T47D (cell line): Measurements from ENCODE around the gene MAN2C1.
"Not testable (repeated sequence)": the region's sequence is repeated elsewhere in the genome, so short reads cannot be mapped to it uniquely, and the experiment has no call there.

Experiments
- DNase-seq, 2 experiments: peaks; one replicate each; pipeline versions ENCODE4 v3.0.0 to v3.0.0-alpha.2; 2011 to 2012; ENCODE audit warnings: low read depth in 1 of 2, low spot score in 1 of 2
- JUND ChIP-seq: IDR thresholded peaks from 2 replicates; pipeline ENCODE4 v1.6.1; 2012; ENCODE audit warnings: low read depth
- in situ Hi-C: cut with HindIII; loops from 2 replicates; pipeline ENCODE4 v1.10.0; 2016; ENCODE audit warnings: low sequenced_read_pairs, low pct_unique_long_range_greater_than_20kb

The MAN2C1 gene

DNA sequence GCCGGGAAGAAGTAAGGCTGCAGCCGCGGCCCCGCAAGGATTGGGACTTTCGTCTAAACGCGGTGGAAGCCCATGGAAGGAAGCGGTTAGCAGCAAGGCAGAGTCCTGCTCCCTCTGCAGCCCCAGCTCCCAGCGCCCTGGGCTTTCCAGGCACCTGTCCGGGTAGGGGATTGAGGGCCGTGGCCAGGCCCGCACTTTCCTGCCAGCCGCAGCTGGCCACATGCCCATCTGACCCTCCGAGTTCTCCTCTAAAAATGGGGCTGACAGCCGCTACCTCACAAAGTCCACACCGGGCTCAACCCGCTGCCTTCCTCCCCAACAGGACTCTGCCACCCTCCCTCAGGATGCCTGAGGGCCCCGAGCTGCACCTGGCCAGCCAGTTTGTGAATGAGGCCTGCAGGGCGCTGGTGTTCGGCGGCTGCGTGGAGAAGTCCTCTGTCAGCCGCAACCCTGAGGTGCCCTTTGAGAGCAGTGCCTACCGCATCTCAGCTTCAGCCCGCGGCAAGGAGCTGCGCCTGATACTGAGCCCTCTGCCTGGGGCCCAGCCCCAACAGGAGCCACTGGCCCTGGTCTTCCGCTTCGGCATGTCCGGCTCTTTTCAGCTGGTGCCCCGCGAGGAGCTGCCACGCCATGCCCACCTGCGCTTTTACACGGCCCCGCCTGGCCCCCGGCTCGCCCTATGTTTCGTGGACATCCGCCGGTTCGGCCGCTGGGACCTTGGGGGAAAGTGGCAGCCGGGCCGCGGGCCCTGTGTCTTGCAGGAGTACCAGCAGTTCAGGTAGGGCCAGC, 19.7 kb downstream of the MAN2C1 start:
- in situ Hi-C loops, result no loop called here
- TF ChIP-seq JUND, result no peak
- peak; percentile 64 to 67 for DNase-seq

DNA sequence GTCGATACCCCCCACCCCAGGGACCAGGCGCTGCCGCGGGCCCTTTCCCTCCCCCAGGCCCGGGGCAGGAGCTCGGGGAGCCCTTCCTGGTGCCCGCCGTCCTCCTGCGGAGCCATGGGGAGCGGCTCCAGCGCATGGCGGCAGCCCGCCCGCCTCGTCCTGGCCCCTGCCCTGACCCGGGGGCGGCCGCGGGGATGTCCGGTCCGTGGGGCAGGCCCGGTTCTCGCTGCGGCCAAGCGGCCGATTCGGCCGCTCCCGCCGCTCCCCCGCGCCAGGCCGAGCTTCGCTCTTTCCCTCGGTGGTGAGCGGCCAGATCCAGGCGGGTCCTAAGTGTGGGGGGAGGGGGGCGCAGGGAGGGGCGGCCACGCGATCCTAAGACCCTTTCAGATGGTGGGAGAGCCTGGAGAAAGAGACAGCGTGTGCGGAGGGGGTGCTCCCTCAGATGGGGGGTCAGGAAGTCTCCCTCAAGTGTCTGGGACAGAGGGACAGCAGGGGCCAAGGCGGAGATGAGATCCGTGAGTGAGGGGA, 20.3 kb downstream of the MAN2C1 start:
- in situ Hi-C loops, result no loop called here
- TF ChIP-seq JUND, result no peak
- peak in 1 of 2 experiments; percentile 23 for DNase-seq

DNA sequence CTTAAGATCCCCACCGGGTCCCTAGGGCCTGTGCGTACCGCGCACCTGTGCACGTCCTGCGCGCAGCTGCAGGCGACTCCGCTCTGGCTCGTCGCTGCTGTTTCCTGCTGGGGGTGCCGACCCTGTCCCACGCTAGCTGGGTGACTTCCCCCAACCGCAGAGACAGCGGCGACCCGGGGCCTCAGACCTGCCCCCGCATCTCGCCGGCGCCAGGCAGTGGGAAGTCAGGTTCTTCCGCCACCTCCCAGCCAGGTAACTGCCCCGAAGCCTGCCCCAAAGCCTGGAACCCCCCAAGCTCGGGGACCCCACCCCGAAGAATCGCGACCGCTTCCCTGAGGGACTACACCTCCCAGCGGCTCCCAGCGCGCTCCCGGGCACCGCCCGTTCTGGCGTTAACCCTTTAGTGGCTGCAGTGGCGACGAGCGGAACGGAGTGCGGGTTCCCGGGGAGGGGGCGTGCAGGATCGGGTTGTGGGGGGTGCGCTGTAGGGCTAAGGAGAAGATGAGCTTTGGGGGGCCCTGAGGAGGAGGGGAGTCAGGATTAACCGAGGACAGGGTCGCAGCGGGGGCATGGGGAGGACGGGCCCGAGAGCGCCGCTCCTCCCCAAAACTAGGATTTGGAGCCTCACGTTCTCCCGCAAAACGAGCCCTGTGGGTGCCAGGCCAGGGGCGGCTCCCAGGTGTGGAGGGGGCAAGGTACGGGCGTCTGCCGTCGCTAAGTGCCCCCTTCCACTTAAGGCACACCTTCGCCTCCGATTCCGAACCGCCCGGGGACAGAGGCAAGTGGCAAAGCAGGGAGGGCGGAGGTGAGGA, 21.0 kb downstream of the MAN2C1 start:
- no peak for TF ChIP-seq JUND
- peak; percentile 63 to 78 for DNase-seq
- in situ Hi-C loops, result no loop called here

DNA sequence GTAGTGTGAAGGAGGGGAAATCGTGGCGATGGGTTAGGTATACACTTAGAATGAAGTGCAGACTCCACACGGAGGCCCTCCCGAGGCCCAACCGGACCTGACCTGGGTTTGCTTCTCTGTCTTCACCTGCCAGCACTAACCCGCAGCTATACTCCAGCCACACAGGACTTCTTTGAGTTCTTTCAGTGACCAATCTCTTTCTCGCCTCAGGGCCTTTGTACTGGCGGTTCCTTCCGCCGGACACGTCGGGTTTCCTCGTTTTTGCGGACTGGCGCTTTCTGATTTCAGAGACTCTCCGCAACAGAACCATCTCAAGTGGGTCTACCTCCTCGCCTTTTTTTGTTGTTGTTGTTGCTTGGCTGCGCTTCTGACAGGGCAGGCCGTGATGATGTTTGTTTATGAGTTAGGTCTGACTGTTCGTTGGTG, 21.6 kb downstream of the MAN2C1 start, which contains the start of gene NEIL1:
Gene NEIL1, plus strand, starts transcription at position 244 of the 426 bp plus-strand sequence. CDS start 1,867 bp downstream, outside the sequence.
- in situ Hi-C loops, result no loop called here
- DNase-seq, result peak; percentile 28 to 73
- TF ChIP-seq JUND, result no peak

DNA sequence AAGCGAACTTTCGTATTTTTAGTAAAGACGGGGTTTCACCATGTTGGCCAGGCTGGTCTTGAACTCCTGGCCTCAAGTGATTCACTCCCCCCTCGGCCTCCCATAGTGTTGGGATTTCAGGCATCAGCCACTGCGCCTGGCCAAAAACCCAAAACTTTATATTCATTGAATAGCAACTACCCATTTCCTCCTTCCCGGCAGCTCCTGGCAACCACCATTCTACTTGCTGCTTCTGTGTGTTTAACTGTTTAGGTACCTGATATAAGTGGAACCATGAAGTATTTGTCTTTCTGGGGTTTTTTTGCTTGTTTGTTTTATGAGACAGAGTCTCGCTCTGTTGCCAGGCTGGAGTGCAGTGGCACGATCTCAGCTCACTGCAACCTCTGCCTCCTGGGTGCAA, 24.5 kb downstream of the MAN2C1 start:
- DNase-seq, in situ Hi-C loops: not testable (repeated sequence)

DNA sequence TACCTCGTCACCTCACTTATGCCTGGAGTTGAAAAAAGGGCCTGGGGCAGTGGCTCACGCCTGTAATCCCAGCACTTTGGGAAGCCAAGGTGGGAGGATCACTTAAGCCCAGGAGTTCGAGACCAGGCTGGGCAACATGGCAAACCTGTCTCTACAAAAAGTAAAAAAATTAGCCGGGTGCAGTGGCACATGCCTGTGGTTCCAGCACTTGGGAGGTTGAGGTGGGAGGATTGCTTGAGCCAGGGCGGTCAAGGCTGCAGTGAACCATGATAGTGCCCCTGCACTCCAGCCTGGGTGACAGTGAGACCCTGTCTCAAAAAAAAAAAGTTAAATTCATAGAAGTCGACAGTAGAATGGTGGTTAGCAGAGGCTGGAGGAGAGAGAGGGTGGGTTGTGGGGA, 26.2 kb downstream of the MAN2C1 start:
- in situ Hi-C loops, result no loop called here
- TF ChIP-seq JUND, result no peak
- DNase-seq, result no peak

DNA sequence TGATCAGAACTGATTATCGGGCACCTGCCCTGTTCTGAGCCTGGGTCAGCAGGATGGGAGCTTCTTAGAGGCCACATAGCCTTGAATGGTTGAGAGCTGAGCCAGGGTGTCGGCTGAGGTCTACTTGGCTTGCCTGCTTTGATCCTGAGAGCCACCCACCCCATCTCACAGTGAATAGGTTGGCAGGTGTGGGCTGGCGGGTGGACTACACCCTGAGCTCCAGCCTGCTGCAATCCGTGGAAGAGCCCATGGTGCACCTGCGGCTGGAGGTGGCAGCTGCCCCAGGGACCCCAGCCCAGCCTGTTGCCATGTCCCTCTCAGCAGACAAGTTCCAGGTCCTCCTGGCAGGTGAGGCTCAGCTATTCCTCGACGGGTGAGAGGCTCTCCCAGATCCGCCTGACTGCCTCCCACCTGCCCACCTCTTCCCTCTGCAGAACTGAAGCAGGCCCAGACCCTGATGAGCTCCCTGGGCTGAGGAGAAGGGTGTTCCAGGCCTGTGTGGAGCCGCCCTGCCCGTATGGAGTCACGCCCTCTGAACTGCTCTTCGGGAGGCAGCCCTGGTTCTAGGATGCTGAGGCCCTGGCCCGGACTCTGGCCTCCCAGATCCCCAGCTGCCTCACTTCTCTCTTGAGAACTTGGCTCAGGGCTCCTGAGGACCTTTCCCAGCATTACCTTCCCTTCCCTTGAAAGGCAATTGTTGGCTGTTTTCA, 28.7 kb downstream of the MAN2C1 start:
- DNase-seq, result no peak
- no peak for TF ChIP-seq JUND
- in situ Hi-C loops, result no loop called here

DNA sequence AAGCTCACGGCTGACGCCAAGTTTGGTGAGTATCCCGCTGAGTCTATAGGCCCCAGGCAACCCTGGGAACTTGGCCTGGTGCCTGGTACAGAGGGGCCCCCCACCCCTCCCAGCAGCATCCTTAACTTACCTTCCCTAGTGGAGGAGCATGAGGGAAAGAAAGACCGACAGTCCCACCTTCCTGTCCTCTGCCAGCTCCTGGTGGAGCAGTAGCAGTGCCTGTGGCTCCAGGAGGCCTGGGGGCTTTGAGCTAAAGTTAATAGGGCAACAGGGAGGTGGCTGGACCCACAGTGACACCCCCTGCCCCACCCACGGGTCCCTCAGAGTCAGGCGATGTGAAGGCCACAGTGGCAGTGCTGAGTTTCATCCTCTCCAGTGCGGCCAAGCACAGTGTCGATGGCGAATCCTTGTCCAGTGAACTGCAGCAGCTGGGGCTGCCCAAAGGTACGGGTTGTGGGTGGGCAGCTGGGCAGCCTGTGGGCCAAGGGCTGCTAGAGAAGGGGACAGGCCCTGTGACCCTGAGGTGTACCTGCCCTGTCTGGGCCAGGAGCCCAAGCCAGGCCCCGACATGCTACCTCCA, 29.7 kb downstream of the MAN2C1 start:
- TF ChIP-seq JUND, result no peak
- in situ Hi-C loops, result no loop called here
- no peak for DNase-seq

DNA sequence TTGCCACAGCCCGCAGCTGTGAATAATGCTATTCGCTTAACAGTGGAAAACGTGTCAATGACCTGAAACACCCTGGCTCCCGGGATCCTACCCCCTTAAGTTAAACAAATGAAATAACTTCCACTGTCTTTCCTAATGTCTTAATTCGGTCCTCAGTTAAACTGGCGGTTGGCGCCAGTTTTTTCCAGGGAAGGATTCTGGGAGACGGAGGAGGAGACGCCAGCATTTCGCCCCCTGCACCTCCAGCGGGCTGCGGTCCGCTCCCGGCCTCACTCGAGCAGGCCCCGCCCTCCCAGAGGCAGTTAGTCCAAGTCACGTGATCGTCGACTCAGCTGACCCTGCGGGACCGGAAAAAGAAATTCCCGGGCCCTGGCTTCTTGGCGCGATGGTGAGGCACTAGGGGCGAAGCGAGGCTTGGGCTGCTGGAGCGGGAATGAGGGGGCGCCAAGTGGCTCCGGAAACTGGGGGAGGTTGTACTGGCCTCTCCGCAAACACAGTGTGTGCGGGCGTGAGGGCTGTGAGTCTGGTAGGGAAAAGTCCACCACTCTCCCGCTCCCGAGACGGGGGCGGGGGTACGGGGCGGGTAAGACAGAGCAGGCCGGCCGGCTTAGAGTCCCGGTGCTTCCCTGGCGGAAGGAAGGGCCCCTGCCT, 32.6 kb downstream of the MAN2C1 start, which contains the start of gene COMMD4:
Gene COMMD4, plus strand, starts transcription at position 359 of the 651 bp plus-strand sequence. Its CDS starts 27 bp downstream, at position 386.
- TF ChIP-seq JUND, result no peak
- in situ Hi-C loops, result no loop called here
- DNase-seq, result peak; percentile 59 to 96

DNA sequence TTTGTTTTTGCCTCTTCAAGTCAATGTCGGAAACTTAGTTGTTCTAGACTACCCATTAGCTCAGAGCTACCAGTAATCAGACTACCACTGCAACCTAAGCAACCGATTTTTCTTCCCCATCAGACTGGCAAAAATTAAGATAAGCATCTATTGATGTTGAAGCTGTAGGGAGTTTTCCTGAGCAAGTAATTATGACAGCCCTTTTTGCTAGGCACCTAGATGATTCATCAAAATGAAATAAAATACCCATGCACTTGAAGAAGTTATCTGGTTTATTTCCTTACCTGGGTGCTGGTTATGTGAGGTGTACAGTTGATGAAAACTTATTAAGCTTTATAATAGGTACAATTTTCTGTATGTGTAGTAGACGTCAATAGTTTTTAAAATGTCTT, 33.1 kb downstream of the MAN2C1 start:
- TF ChIP-seq JUND, result no peak
- no peak for DNase-seq
- in situ Hi-C loops, result no loop called here

DNA sequence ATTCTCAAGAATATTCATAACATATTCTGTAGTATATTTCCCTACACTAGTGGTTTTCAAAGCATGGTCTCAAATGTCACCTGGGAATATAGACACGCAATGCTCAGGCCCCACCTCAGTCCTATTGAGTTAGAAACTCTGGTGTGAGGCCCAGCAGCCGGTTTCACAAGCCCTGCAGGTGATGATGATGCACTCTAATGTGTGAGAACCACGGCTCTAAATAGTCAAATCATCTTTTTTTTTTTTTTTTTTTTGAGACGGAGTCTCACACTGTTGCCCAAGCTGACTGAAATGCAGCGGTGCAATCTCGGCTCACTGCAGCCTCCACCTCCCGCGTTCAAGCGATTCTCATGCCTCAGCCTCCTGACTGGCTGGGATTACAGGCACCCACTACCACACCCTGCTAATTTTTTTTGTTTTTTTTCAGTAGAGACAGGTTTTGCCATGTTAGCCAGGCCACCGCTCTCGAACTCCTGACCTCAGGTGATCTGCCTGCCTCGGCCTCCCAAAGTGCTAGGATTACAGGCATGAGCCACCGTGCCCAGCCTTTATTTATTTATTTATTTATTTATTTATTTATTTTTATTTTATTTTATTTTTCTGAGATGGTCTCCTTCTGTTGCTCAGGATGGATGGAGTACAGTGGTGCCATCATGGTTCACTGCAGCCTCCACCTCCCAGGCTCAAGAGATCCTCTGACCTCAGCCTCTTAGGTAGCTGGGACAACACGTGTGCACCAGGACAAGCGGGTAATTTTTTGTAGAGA, 34.6 kb downstream of the MAN2C1 start:
- in situ Hi-C loops, DNase-seq: not testable (repeated sequence)

DNA sequence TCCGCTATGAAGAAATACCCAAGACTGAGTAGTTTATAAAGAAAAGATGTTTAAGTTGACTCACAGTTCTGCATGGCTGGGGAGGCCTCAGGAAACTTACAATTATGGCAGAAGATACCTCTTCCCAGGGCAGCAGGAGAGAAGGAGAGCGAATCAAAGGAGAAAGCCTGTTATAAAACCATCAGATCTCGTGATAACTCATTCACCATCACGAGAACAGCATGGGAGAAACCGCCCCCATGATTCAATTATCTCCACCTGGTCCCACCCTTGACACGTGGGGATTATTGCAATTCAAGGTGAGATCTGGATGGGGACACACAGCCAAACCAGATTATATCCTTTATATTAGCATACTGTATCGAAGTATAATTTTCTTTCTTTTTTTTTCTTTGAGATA, 36.3 kb downstream of the MAN2C1 start:
- in situ Hi-C loops, DNase-seq: not testable (repeated sequence)
